PC-3 (cell line): ENCODE measurements around the gene CNTNAP5. TPM values are rescaled to one million over a fixed set of nuclear protein-coding genes. Genes with fewer than 3 reads are reported as not detected.

Source experiments
- ATAC-seq: fragments of 200-7000 bp; cut with Tn5 transposase; 2 replicates; pipeline ENCODE4 v1.9.1; 2020; ENCODE audit warnings: mild to moderate bottlenecking, moderate library complexity
- BruUV-seq: library from RNA; stranded (reverse); fragments of 400-500 nt; replicated peaks from 2 replicates; lab custom pipeline; 2021; lab: Mats Ljungman, UMichigan
- CTCF ChIA-PET: fragments of 300-600 bp; sonication (Branson Sonifier 250); formaldehyde crosslinking; loops from one replicate; lab custom pipeline; 2022; ENCODE audit warnings: antibody characterized with exemption; lab: Charles Lee
- POLR2A ChIA-PET: fragments of 300-600 bp; sonication (Branson Sonifier 250); formaldehyde crosslinking; loops from one replicate; lab custom pipeline; 2022; ENCODE audit warnings: antibody characterized with exemption; ENCODE audit not compliant: unreplicated experiment; lab: Charles Lee
- DNase-seq: peaks from one replicate; pipeline ENCODE4 v3.0.0-alpha.2; 2015
- H2AFZ ChIP-seq: fragments of 300-600 bp; sonication (generic); 2 replicates; pipeline ENCODE4 v1.6.0; 2016; ENCODE audit warnings: antibody characterized with exemption, low read length
- H3F3A ChIP-seq: fragments of 300-600 bp; sonication (generic); one replicate; pipeline ENCODE4 v1.6.0; 2017; ENCODE audit warnings: antibody characterized with exemption, low read length, control low read depth, mild to moderate bottlenecking; ENCODE audit not compliant: unreplicated experiment
- H3K27ac ChIP-seq: fragments of 300-600 bp; sonication (generic); 2 replicates; pipeline ENCODE4 v1.5.1; 2016; ENCODE audit warnings: mild to moderate bottlenecking, low read length
- H3K27me3 ChIP-seq: fragments of 300-600 bp; sonication (generic); 2 replicates; pipeline ENCODE4 v1.6.1; 2016; ENCODE audit warnings: low read length, mixed read lengths
- H3K36me3 ChIP-seq: fragments of 300-600 bp; sonication (generic); 2 replicates; pipeline ENCODE4 v1.6.1; 2016; ENCODE audit warnings: low read depth, mixed run types, low read length, mixed read lengths
- H3K4me1 ChIP-seq: fragments of 300-600 bp; sonication (generic); 2 replicates; pipeline ENCODE4 v1.5.1; 2016; ENCODE audit warnings: low read length; ENCODE audit not compliant: insufficient read depth
- H3K4me2 ChIP-seq: fragments of 300-600 bp; sonication (generic); 2 replicates; pipeline ENCODE4 v1.6.0; 2016; ENCODE audit warnings: low read length
- H3K4me3 ChIP-seq: fragments of 300-600 bp; sonication (generic); 2 replicates; pipeline ENCODE4 v1.5.1; 2016; ENCODE audit warnings: mild to moderate bottlenecking, low read length, mixed read lengths
- H3K79me2 ChIP-seq: fragments of 300-600 bp; sonication (generic); 2 replicates; pipeline ENCODE4 v1.6.1; 2017; ENCODE audit warnings: low read length, mixed read lengths
- H3K9ac ChIP-seq: fragments of 300-600 bp; sonication (generic); 2 replicates; pipeline ENCODE4 v1.6.0; 2016; ENCODE audit warnings: mild to moderate bottlenecking, low read length
- H3K9me2 ChIP-seq: fragments of 300-600 bp; sonication (generic); replicated peaks from 2 replicates; pipeline ENCODE4 v1.6.1; 2016; ENCODE audit warnings: mixed run types, low read length, mixed read lengths
- H3K9me3 ChIP-seq: fragments of 300-600 bp; sonication (generic); 2 replicates; pipeline ENCODE4 v1.6.1; 2016; ENCODE audit warnings: low read length, mixed read lengths
- H4K20me1 ChIP-seq: fragments of 300-600 bp; sonication (generic); 2 replicates; pipeline ENCODE4 v1.6.1; 2016; ENCODE audit warnings: low read length, mixed read lengths
- EZH2 ChIP-seq: fragments of 300-600 bp; sonication (generic); IDR thresholded peaks from one replicate; pipeline ENCODE4 v1.6.1; 2017; ENCODE audit warnings: antibody characterized with exemption, mild to moderate bottlenecking, low read length; ENCODE audit not compliant: unreplicated experiment
- EZH2phosphoT487 ChIP-seq: fragments of 300-600 bp; sonication (generic); IDR thresholded peaks from 2 replicates; pipeline ENCODE4 v1.6.1; 2018; ENCODE audit warnings: mild to moderate bottlenecking, antibody characterized with exemption, low read length, borderline replicate concordance
- intact Hi-C: fragments of 100-400 bp; cut with micrococcal nuclease; formaldehyde crosslinking; loops from 2 replicates; pipeline ENCODE4 v1.9.0; 2023
- total RNA-seq: library from RNA; depleted of rRNA; stranded (reverse); fragments of >200 nt; gene quantifications from 2 replicates; pipeline ENCODE4 v1.2.3, GENCODE V29; 2014
- TF ChIP-seq, protein P1 (sequence below): fragments of 300-600 bp; sonication (generic); conservative IDR thresholded peaks from 2 replicates; pipeline ENCODE4 v1.5.1; 2017; ENCODE audit warnings: antibody characterized with exemption, low read depth, mild to moderate bottlenecking, low read length

CNTNAP5 gene
- total RNA-seq, 1 experiment from 2014 or later: not detected

DNA sequence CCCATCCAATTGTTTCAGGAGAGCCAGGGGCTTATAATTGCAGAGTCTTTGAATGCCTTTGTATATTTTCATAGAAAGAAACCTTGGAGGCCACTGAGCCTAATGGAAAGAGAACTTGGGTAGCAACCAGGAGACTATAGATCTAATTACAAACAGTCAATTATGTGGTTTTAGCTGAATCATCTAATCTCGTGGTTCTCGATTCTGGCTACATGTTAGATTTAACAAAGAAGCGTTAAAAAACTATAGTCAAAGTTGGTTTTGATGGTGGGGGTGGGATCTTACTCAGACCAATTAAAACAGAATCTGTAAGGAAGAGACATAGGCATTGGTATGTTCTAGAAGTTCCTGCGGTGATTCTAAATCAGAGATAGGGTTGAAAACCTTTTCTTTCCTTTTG, 344.1 kb downstream of the CNTNAP5 start:
- Histone ChIP-seq H3K36me3 (no peaks in the 10 kb centered on the region), H3K27me3 (no peaks in the 10 kb centered on the region), H3K4me1 (no peaks in the 10 kb centered on the region), H3K9me2 (no peaks in the 10 kb centered on the region), H4K20me1 (no peaks in the 10 kb centered on the region), H3K79me2 (no peaks in the 10 kb centered on the region), H2AFZ (no peak overlapping the region), H3K9me3 (no peaks in the 10 kb centered on the region), H3K4me2 (no peak overlapping the region), H3F3A (no peaks in the 10 kb centered on the region), H3K9ac (no peak overlapping the region), H3K27ac (no peak overlapping the region), H3K4me3 (no peak overlapping the region)
- CTCF ChIA-PET: no interaction called here
- intact Hi-C loops: no loop called here
- ATAC-seq (no peak), DNase-seq (no peak)
- POLR2A ChIA-PET: no interaction called here
- BruUV-seq: no TSS peak
- TF ChIP-seq EZH2: no peak
- TF ChIP-seq, protein P1, sequence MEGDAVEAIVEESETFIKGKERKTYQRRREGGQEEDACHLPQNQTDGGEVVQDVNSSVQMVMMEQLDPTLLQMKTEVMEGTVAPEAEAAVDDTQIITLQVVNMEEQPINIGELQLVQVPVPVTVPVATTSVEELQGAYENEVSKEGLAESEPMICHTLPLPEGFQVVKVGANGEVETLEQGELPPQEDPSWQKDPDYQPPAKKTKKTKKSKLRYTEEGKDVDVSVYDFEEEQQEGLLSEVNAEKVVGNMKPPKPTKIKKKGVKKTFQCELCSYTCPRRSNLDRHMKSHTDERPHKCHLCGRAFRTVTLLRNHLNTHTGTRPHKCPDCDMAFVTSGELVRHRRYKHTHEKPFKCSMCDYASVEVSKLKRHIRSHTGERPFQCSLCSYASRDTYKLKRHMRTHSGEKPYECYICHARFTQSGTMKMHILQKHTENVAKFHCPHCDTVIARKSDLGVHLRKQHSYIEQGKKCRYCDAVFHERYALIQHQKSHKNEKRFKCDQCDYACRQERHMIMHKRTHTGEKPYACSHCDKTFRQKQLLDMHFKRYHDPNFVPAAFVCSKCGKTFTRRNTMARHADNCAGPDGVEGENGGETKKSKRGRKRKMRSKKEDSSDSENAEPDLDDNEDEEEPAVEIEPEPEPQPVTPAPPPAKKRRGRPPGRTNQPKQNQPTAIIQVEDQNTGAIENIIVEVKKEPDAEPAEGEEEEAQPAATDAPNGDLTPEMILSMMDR: no peak

DNA sequence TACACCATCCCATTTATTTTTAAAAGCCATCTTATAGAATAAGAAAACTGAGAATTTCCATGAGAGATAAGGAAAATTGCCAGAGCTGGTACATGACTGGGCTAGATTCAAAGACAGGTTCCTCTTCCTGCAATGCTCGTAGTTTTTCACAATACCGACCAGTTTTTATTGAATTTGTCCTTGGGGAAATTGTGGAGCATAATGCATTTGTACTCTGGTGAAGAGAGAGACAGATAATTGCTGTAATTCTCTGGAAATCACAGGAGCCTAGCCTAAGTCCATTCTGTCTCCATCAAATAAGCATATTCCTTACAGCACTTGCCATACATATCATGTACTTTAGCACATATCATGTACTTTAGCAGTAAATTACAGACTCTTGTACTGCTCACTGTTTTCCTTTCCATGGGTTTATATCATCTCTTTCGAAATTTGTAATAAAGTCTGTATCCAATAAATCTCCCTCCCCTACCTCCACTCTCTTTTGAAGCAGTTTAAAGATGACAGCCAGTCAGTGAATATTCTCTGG, 355.2 kb downstream of the CNTNAP5 start:
- Histone ChIP-seq H3K36me3 (no peaks in the 10 kb centered on the region), H3K9ac (no peak overlapping the region), H3F3A (no peaks in the 10 kb centered on the region), H3K79me2 (no peaks in the 10 kb centered on the region), H3K27me3 (0 out of 2 replicates have a peak, but pooled peaks cover 4% of the 10 kb centered on the region), H3K9me2 (no peaks in the 10 kb centered on the region), H3K27ac (no peak overlapping the region), H3K4me2 (no peak overlapping the region), H2AFZ (no peak overlapping the region), H3K4me1 (no peaks in the 10 kb centered on the region), H3K9me3 (no peaks in the 10 kb centered on the region), H4K20me1 (no peaks in the 10 kb centered on the region), H3K4me3 (no peak overlapping the region)
- BruUV-seq: no TSS peak
- CTCF ChIA-PET: no interaction called here
- POLR2A ChIA-PET: no interaction called here
- intact Hi-C loops: no loop called here
- no peak for DNase-seq
- TF ChIP-seq EZH2: no peak
- TF ChIP-seq, protein P1: no peak
- no peak for ATAC-seq

DNA sequence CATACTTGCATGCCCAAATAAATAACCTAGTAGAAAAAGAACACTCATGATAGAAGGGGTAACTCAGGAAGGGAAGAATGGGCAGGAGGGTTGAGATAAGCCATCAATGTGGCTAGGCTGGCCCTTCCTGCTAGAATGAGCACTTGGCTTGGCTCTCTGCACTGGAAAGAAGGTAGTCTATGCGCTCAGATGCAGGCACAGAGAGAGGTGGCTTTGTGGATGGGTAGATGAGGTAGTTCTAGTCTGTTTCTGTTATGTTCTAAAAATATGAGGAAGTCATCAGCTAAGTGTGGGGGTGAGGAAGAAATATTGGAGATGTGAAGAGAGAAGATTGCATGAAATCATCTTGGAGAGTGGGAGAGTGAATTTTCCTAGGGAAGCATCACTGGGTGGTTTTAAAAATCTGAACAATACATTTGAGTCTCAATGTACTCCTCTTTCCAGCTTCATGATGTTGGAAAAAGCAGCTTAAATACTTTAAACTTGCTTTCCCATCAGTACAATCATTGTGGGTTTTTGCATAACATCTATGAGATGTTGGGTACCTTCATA, 357.1 kb downstream of the CNTNAP5 start:
- no peak overlapping the region for H2AFZ ChIP-seq
- TF ChIP-seq EZH2 (no peak), EZH2phosphoT487 (no peak)
- H3K9ac ChIP-seq: no peak overlapping the region
- H3K27ac ChIP-seq: no peak overlapping the region
- no peak overlapping the region for H3K4me3 ChIP-seq
- H3K27me3 ChIP-seq: 0 out of 2 replicates have a peak, but pooled peaks cover 4% of the 10 kb centered on the region
- no peaks in the 10 kb centered on the region for H3K9me3 ChIP-seq
- no peak overlapping the region for H3K4me2 ChIP-seq
- ChIA-PET POLR2A (no interaction called here), CTCF (no interaction called here)
- no peaks in the 10 kb centered on the region for H3K36me3 ChIP-seq
- intact Hi-C loops: no loop called here
- H4K20me1 ChIP-seq: no peaks in the 10 kb centered on the region
- BruUV-seq: no TSS peak
- no peaks in the 10 kb centered on the region for H3K9me2 ChIP-seq
- H3F3A ChIP-seq: no peaks in the 10 kb centered on the region
- no peaks in the 10 kb centered on the region for H3K79me2 ChIP-seq
- ATAC-seq (no peak), DNase-seq (no peak)
- H3K4me1 ChIP-seq: no peaks in the 10 kb centered on the region
